ENCODE measurements around the gene TRIM15. TPM values are rescaled to one million over a fixed set of nuclear protein-coding genes. Genes with fewer than 3 reads are reported as not detected.

TRIM15 gene
- total RNA-seq, 2 donors from 2014 or later: not detected

GRCh38 chr6:30150671-30151395 lies 12.5 kb upstream of the TRIM15 start:
- no peak for DNase-seq (ENCODE audit: low spot score)
- no peak overlapping the region for H3K27ac ChIP-seq
- no peaks in the 10 kb centered on the region for H3K36me3 ChIP-seq
- H3K4me3 ChIP-seq: no peak overlapping the region
- H3K4me1 ChIP-seq: peaks cover 0 to 3% of the 10 kb centered on the region in 2 donors
- no peaks in the 10 kb centered on the region for H3K27me3 ChIP-seq
- TF ChIP-seq CTCF (IDR thresholded peaks at IDR 0.05): no peak
- no peaks in the 10 kb centered on the region for H3K9me3 ChIP-seq

GRCh38 chr6:30151580-30151979 lies 11.8 kb upstream of the TRIM15 start:
- peaks cover 0 to 7% of the 10 kb centered on the region in 2 donors for H3K4me1 ChIP-seq
- H3K4me3 ChIP-seq: no peak overlapping the region
- no peak for DNase-seq (ENCODE audit: low spot score)
- no peaks in the 10 kb centered on the region for H3K27me3 ChIP-seq
- H3K9me3 ChIP-seq: no peaks in the 10 kb centered on the region
- H3K27ac ChIP-seq: no peak overlapping the region
- H3K36me3 ChIP-seq: no peaks in the 10 kb centered on the region
- no peak for TF ChIP-seq CTCF (IDR thresholded peaks at IDR 0.05)

- H3K4me1 ChIP-seq: peaks cover 0 to 10% of the 10 kb centered on the region in 2 donors
- H3K4me3 ChIP-seq: no peak overlapping the region
- no peaks in the 10 kb centered on the region for H3K27me3 ChIP-seq
Observed at GRCh38 chr6:30152016-30152673, 11.2 kb upstream of the TRIM15 start.

DNA sequence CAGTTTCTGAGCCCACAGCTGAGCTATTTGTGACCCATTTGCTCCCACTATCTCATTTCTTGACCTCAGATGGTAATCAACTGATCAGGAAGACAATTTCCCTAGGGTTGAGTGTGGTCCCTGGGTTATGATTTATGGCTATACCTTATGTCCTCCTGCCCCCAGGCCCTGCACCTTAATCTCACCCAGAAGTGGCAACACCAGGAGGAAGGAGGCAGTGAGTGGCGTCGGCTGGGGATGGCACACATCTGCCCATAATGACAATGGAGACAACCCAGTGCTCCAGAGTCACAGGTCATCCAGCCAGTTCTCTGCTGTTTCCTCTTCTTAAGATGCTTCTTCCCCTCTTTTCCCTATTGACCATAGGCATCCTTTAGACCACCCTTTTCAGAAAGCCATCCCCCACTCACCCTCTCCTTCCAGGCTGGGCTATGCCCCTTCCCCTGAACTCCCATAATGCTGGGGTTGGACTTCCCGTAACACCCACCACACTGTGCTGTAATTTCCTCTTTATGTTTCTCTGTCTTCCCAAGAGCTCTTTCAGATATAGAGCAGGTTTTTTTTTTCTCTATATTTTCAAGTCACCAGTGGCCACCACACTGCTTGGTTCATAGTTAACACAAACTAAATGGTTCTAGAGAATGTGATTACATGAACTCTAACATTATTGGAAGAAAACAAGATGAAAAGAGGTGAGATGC lies 10.3 kb upstream of the TRIM15 start:
- H3K9me3 ChIP-seq: no peaks in the 10 kb centered on the region
- no peak overlapping the region for H3K27ac ChIP-seq
- no peak for DNase-seq (ENCODE audit: low spot score)
- TF ChIP-seq CTCF (IDR thresholded peaks at IDR 0.05): no peak
- H3K27me3 ChIP-seq: no peaks in the 10 kb centered on the region
- no peak overlapping the region for H3K4me3 ChIP-seq
- H3K4me1 ChIP-seq: peaks cover 0 to 10% of the 10 kb centered on the region in 2 donors
- no peaks in the 10 kb centered on the region for H3K36me3 ChIP-seq

More at GRCh38 chr6:30152016-30152673, 11.2 kb upstream of the TRIM15 start:
- Histone ChIP-seq H3K9me3 (no peaks in the 10 kb centered on the region), H3K27ac (no peak overlapping the region), H3K36me3 (no peaks in the 10 kb centered on the region)
- no peak for DNase-seq (ENCODE audit: low spot score)
- TF ChIP-seq CTCF (IDR thresholded peaks at IDR 0.05): no peak

- Histone ChIP-seq H3K4me1 (peaks cover 0 to 10% of the 10 kb centered on the region in 2 donors), H3K27ac (no peak overlapping the region), H3K9me3 (no peaks in the 10 kb centered on the region), H3K36me3 (no peaks in the 10 kb centered on the region), H3K4me3 (no peak overlapping the region), H3K27me3 (no peaks in the 10 kb centered on the region)
- TF ChIP-seq CTCF (IDR thresholded peaks at IDR 0.05): no peak
- DNase-seq (ENCODE audit: low spot score): no peak
Observed at GRCh38 chr6:30154061-30154460, 9.3 kb upstream of the TRIM15 start.
